KMS-11 (cell line): ENCODE measurements around the gene RARB.

ENCODE experiments used
- H2AFZ ChIP-seq: fragments of 200-600 bp; sonication (generic); 2 replicates; pipeline ENCODE4 v1.6.1; 2016; ENCODE audit warnings: antibody characterized with exemption, mixed run types, low read depth
- H3K27ac ChIP-seq: fragments of 200-600 bp; sonication (generic); 2 replicates; pipeline ENCODE4 v1.6.1; 2016; ENCODE audit warnings: mild to moderate bottlenecking, mixed run types
- H3K27me3 ChIP-seq: fragments of 200-600 bp; sonication (generic); 2 replicates; pipeline ENCODE4 v1.6.1; 2017; ENCODE audit warnings: mild to moderate bottlenecking, low read depth, mixed run types, moderate library complexity; ENCODE audit not compliant: insufficient read depth
- H3K36me3 ChIP-seq: fragments of 200-600 bp; sonication (generic); 2 replicates; pipeline ENCODE4 v1.6.1; 2017; ENCODE audit warnings: mild to moderate bottlenecking, mixed run types; ENCODE audit not compliant: insufficient read depth
- H3K4me1 ChIP-seq: fragments of 200-600 bp; sonication (generic); 2 replicates; pipeline ENCODE4 v1.6.1; 2016; ENCODE audit warnings: mild to moderate bottlenecking, low read depth, mixed run types; ENCODE audit not compliant: poor library complexity, severe bottlenecking
- H3K4me2 ChIP-seq: fragments of 200-600 bp; sonication (generic); 2 replicates; pipeline ENCODE4 v1.7.0; 2016; ENCODE audit warnings: mild to moderate bottlenecking, mixed run types
- H3K4me3 ChIP-seq: fragments of 200-600 bp; sonication (generic); IDR thresholded peaks from 2 replicates; pipeline ENCODE4 v1.6.1; 2017; ENCODE audit warnings: low read depth, low read length, mixed read lengths; ENCODE audit not compliant: insufficient read depth
- H3K79me2 ChIP-seq: fragments of 200-600 bp; sonication (generic); 2 replicates; pipeline ENCODE4 v1.6.1; 2016; ENCODE audit warnings: low read depth, mixed run types; ENCODE audit not compliant: insufficient read depth
- H3K9ac ChIP-seq: fragments of 200-600 bp; sonication (generic); 2 replicates; pipeline ENCODE4 v1.6.1; 2016; ENCODE audit warnings: mild to moderate bottlenecking, mixed run types
- H4K20me1 ChIP-seq: fragments of 200-600 bp; sonication (generic); 2 replicates; pipeline ENCODE4 v1.6.1; 2016; ENCODE audit warnings: mild to moderate bottlenecking, mixed run types; ENCODE audit not compliant: insufficient read depth
- CTCF ChIP-seq: fragments of 200-600 bp; sonication (generic); conservative IDR thresholded peaks from 2 replicates; pipeline ENCODE4 v1.6.1; 2017; ENCODE audit warnings: low read depth, mild to moderate bottlenecking, antibody characterized with exemption, low read length, moderate library complexity, mixed read lengths

RARB gene

GRCh38 chr3:25478211-25478757, 50.2 kb downstream of the RARB start:
- no peak for TF ChIP-seq CTCF
- no peaks in the 10 kb centered on the region for H4K20me1 ChIP-seq
- H3K4me3 ChIP-seq, result no peak overlapping the region
- H3K9ac ChIP-seq, result no peak overlapping the region
- no peaks in the 10 kb centered on the region for H3K4me1 ChIP-seq
- no peak overlapping the region for H2AFZ ChIP-seq
- H3K4me2 ChIP-seq, result no peak overlapping the region
- no peaks in the 10 kb centered on the region for H3K79me2 ChIP-seq
- H3K27me3 ChIP-seq, result no peaks in the 10 kb centered on the region
- H3K27ac ChIP-seq, result no peak overlapping the region
- no peaks in the 10 kb centered on the region for H3K36me3 ChIP-seq

- Histone ChIP-seq H3K4me2 (no peak overlapping the region), H4K20me1 (no peaks in the 10 kb centered on the region), H3K27me3 (no peaks in the 10 kb centered on the region), H3K9ac (no peak overlapping the region), H3K4me3 (no peak overlapping the region), H3K4me1 (no peaks in the 10 kb centered on the region), H2AFZ (no peak overlapping the region), H3K79me2 (no peaks in the 10 kb centered on the region), H3K36me3 (no peaks in the 10 kb centered on the region), H3K27ac (no peak overlapping the region)
- no peak for TF ChIP-seq CTCF
Measured at GRCh38 chr3:25478964-25479726, 51.1 kb downstream of the RARB start.

- Histone ChIP-seq H4K20me1 (no peaks in the 10 kb centered on the region), H3K79me2 (no peaks in the 10 kb centered on the region), H3K9ac (no peak overlapping the region), H3K4me1 (no peaks in the 10 kb centered on the region), H3K27ac (no peak overlapping the region), H3K4me3 (no peak overlapping the region), H3K4me2 (no peak overlapping the region), H3K36me3 (no peaks in the 10 kb centered on the region), H3K27me3 (no peaks in the 10 kb centered on the region), H2AFZ (no peak overlapping the region)
- no peak for TF ChIP-seq CTCF
Measured at GRCh38 chr3:25479727-25480010, 51.6 kb downstream of the RARB start.

GRCh38 chr3:25480811-25481210, 52.7 kb downstream of the RARB start:
- Histone ChIP-seq H3K27ac (no peak overlapping the region), H3K36me3 (no peaks in the 10 kb centered on the region), H3K4me1 (no peaks in the 10 kb centered on the region), H4K20me1 (no peaks in the 10 kb centered on the region), H2AFZ (no peak overlapping the region), H3K4me2 (no peak overlapping the region), H3K79me2 (no peaks in the 10 kb centered on the region), H3K4me3 (no peak overlapping the region), H3K27me3 (no peaks in the 10 kb centered on the region), H3K9ac (no peak overlapping the region)
- TF ChIP-seq CTCF, result no peak
